Naive B cell (primary cell): Measurements from ENCODE around the gene KRTAP4-9. TPM values are rescaled to one million over a fixed set of nuclear protein-coding genes. Genes with fewer than 3 reads are reported as not detected.
"Not testable (repeated sequence)": the region's sequence is repeated elsewhere in the genome, so short reads cannot be mapped to it uniquely, and the experiment has no call there.

Experiments
- ATAC-seq, 2 donors: fragments of 150-1000 bp; cut with Tn5 transposase; 2 replicates each; pipeline ENCODE4 v1.10.0; 2021; ENCODE audit warnings: low read depth in 2 of 2, mild to moderate bottlenecking in 2 of 2, moderate library complexity in 2 of 2
- DNase-seq: peaks from one replicate; pipeline ENCODE4 v3.0.0; 2022
- H3K27ac Mint-ChIP-seq, 6 donors: one replicate each; pipeline ENCODE4 v1.8.0; 2020 to 2022; ENCODE audit warnings: mild to moderate bottlenecking in 6 of 6, mixed read lengths in 6 of 6, moderate library complexity in 5 of 6, inconsistent platforms in 2 of 6
- H3K27me3 Mint-ChIP-seq, 3 donors: one replicate each; pipeline ENCODE4 v1.8.0; 2021 to 2022; ENCODE audit warnings: mixed read lengths in 3 of 3, mild to moderate bottlenecking in 1 of 3
- H3K36me3 Mint-ChIP-seq, 2 donors: one replicate each; pipeline ENCODE4 v1.8.0; 2020 to 2022; ENCODE audit warnings: mixed read lengths in 2 of 2, inconsistent platforms in 1 of 2, mild to moderate bottlenecking in 1 of 2
- H3K4me1 Mint-ChIP-seq, 3 donors: one replicate each; pipeline ENCODE4 v1.8.0; 2020 to 2022; ENCODE audit warnings: mixed read lengths in 3 of 3, inconsistent platforms in 1 of 3, mild to moderate bottlenecking in 1 of 3, moderate library complexity in 1 of 3
- H3K4me3 Mint-ChIP-seq, 8 donors: one replicate each; pipeline ENCODE4 v1.8.0; 2020 to 2022; ENCODE audit warnings: mild to moderate bottlenecking in 8 of 8, mixed read lengths in 8 of 8, moderate library complexity in 8 of 8, inconsistent platforms in 2 of 8
- H3K9me3 Mint-ChIP-seq, 7 donors: one replicate each; pipeline ENCODE4 v1.8.0; 2020 to 2022; ENCODE audit warnings: mixed read lengths in 7 of 7, mild to moderate bottlenecking in 5 of 7, inconsistent platforms in 2 of 7, moderate library complexity in 1 of 7
- polyA plus RNA-seq, 6 donors: library from polyadenylated mRNA; unstranded; fragments of 300-500 nt; fragmentation: Illumina TruSeq; gene quantifications; one replicate each; pipeline ENCODE4 v1.2.3, GENCODE V29; 2021; ENCODE audit warnings: low read depth in 6 of 6

The KRTAP4-9 gene
- polyA plus RNA-seq, 6 donors from 2014 or later = not detected

DNA sequence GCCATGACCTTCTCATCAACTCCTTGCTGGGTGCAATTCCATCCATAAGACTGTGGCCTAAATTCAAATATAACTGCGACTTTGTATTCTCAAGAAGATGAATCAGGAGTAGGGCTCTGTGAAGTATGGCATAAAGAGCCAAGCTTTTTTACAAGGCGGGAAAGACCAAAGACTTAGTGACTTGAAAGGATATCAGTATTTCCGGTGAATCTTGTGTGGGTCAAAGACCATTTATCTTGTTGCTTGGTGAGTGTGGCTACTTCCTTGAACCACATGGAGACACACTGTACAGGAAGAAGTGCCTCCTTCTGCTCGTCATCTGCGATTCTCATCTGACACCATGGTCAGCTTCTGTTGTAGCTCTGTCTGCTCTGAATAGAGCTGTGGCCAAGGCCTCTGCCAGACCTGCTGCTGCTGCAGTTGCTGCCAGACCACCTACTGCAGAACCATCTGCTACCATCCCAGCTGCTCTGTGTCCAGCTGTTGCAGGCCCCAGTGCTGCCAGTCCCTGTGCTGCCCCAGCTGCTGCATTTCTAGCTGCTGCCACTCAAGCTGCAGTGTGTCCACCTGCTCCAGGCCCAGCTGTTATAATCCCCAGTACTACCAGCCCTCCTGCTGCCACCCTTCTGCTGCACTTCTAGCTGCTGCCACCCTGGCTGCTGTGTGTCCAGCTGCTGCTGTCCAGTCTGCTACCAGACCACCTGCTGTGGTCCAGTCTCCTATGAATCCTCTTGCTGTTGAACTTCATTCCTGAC is 33.4 kb upstream of the KRTAP4-9 start:
- Mint-ChIP-seq H3K4me3 (no peak overlapping the region), H3K27ac (peak overlapping the region in 1 of 6 donors; percentile 94), H3K27me3 (peaks cover 6 to 26% (median 11%) of the 10 kb centered on the region in 3 donors), H3K9me3 (peaks cover 0 to 5% (median 0%) of the 10 kb centered on the region in 7 donors), H3K4me1 (peaks cover 0 to 4% (median 2%) of the 10 kb centered on the region in 3 donors), H3K36me3 (peaks cover 0 to 6% of the 10 kb centered on the region in 2 donors)
- ATAC-seq (no peak), DNase-seq (no peak)

DNA sequence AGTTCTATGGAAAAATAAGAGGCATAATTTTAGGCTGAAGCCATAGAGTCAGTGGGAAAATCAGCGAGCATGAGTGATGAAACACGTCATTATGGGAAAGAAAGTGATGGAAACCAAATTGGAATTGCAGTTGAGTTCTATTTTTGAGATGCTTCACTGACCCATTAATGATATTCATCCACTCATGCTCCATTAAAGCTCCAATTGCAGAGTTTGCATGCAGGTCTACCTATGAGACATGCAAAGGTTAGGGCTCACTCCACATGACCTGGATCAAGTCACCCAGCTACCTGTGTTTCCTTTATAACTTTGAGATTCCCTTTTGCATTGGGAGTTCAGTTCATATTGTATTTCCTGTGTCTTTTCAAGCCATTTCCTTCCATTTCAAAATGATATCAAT is 31.5 kb upstream of the KRTAP4-9 start:
- peaks cover 12 to 30% (median 17%) of the 10 kb centered on the region in 3 donors for H3K27me3 Mint-ChIP-seq
- no peak for DNase-seq
- no peak for ATAC-seq
- peaks cover 0 to 8% (median 0%) of the 10 kb centered on the region in 7 donors for H3K9me3 Mint-ChIP-seq
- H3K4me1 Mint-ChIP-seq = peaks cover 0 to 7% (median 2%) of the 10 kb centered on the region in 3 donors
- no peak overlapping the region for H3K4me3 Mint-ChIP-seq
- H3K36me3 Mint-ChIP-seq = peaks cover 0 to 9% of the 10 kb centered on the region in 2 donors
- no peak overlapping the region for H3K27ac Mint-ChIP-seq

DNA sequence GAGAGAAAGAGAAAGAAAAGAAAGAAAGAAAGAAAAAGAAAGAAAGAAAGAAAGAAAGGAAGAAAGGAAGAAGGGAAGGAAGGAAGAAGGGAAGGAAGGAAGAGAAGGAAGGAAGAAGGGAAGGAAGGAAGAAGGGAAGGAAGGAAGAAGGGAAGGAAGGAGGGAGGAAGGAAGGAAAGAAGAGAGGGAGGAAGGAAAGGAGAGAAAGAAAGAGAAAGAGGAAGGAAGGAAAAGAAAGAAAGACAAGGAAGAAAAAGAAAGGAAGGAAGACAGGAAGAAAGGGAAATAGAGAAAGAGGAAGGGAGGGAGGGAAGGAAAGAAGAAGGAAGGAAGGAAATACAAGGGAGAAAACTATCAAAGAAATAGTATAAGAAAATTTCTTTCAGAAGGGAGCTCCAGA is 28.4 kb upstream of the KRTAP4-9 start:
- Mint-ChIP-seq H3K36me3 (peaks cover 0 to 9% of the 10 kb centered on the region in 2 donors), H3K27ac (peak overlapping the region in 1 of 6 donors; percentile 20), H3K4me3 (no peak overlapping the region), H3K27me3 (peaks cover 17 to 38% (median 20%) of the 10 kb centered on the region in 3 donors), H3K4me1 (peaks cover 0 to 7% (median 2%) of the 10 kb centered on the region in 3 donors), H3K9me3 (peaks cover 0 to 8% (median 0%) of the 10 kb centered on the region in 7 donors)
- ATAC-seq (no peak), DNase-seq (no peak)

DNA sequence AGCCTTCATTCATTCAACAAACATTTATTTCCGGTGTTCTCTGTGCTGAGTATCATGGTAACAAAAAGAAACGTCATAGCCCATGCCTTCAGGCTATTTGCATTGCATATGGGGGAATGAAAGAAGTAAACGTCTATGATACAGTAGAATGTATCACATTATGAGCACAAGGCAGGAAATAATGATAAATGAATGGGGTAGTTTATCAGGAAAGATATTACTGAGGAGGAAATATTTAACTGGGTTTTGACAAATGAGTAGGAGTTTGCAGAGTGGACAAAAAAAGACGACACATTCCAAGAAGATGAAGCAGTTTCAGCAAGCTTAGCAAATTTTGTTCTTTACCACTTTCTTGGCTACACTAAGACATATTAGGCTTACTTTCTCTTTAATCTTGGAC is 22.6 kb upstream of the KRTAP4-9 start:
- Mint-ChIP-seq H3K27ac (no peak overlapping the region), H3K9me3 (no peaks in the 10 kb centered on the region), H3K36me3 (no peaks in the 10 kb centered on the region), H3K4me1 (no peaks in the 10 kb centered on the region), H3K27me3 (peaks cover 9 to 26% (median 15%) of the 10 kb centered on the region in 3 donors), H3K4me3 (no peak overlapping the region)
- DNase-seq (no peak), ATAC-seq (no peak)

DNA sequence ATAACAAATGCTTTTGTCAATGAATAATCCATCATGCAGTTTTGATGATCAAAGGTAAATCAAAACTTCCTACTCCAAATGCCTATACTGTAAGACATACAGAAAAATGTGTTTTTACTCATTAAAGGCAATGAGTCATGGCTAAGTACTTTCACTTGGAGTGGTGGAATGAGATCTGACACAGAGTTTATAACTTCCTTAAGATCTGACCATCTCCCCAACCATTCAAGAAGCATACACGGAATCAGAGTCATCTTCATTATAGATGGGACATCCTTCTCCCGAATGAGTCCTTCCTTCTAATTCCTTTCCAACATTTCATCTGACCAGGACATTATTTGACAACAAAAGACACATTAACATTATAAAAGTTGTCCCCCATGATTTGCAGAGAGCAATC is 21.8 kb upstream of the KRTAP4-9 start:
- DNase-seq, H3K27ac Mint-ChIP-seq, H3K9me3 Mint-ChIP-seq, ATAC-seq, H3K4me1 Mint-ChIP-seq, H3K4me3 Mint-ChIP-seq, H3K36me3 Mint-ChIP-seq: not testable (repeated sequence)
- H3K27me3 Mint-ChIP-seq = peaks cover 8 to 22% (median 15%) of the 10 kb centered on the region in 3 donors

DNA sequence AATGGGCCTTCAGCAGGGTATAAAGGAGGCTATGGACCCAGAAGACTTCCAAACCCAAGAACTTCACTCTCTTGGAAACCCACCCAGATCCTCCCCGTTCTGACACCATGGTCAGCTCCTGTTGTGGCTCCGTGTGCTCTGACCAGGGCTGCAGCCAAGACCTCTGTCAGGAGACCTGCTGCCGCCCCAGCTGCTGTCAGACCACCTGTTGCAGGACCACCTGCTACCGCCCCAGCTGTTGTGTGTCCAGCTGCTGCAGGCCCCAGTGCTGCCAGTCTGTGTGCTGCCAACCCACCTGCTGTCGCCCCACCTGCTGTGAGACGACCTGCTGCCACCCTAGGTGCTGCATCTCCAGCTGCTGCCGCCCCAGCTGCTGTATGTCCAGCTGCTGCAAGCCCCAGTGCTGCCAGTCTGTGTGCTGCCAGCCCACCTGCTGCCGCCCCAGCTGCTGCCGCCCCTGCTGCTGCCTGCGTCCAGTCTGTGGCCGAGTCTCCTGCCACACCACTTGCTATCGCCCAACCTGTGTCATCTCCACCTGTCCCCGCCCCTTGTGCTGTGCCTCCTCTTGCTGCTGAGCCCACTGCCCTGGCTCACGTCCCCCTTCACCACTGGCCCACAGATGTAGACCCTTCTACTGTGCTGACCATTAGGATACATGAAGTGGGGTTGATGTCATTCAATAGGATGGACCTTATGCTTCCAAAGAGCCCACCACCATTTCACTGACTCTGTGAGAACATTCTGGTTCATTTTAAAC is 20.9 kb upstream of the KRTAP4-9 start, which contains the start of gene KRTAP4-7:
KRTAP4-7 (plus strand) TSS at position 51 of the 757 bp plus-strand sequence; CDS start at position 108, 57 bp downstream.
- DNase-seq, H3K4me1 Mint-ChIP-seq, H3K9me3 Mint-ChIP-seq, H3K36me3 Mint-ChIP-seq, H3K27ac Mint-ChIP-seq, ATAC-seq: not testable (repeated sequence)
- Mint-ChIP-seq H3K4me3 (peak within 1 kb of the TSS in 1 of 8 donors; percentile 78), H3K27me3 (peaks cover 8 to 15% (median 14%) of the 10 kb centered on the region in 3 donors)

DNA sequence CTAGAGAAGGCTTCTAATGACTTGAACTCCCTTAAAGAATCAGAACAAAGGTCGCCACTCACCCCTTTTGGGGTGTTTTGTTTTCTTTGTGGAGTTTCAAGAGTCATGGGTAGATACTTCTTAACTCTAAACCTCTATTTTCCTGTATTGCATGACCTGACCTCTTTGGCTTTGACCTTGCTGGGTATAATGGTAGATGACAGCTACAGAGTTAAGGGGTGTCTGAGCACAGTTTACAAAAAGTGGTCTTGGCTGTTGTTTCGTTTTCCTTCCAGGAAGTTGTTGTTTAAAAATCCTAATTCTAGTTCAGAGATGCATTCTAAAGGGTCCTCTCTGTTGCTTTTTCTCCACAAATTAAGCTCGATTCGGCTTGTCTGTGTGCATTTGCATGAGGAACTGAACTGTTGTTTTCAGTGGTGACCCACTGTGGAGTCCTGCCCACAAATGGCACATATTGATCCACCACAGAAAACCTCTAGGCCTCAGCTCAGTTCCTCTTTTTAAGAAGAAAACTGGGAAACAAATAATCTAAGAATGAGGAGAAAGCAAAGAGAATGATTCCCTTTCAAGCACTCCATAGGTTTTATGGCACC is 16.3 kb upstream of the KRTAP4-9 start:
- peak; percentile 46 to 75 for ATAC-seq
- H3K9me3 Mint-ChIP-seq, H3K27ac Mint-ChIP-seq, H3K27me3 Mint-ChIP-seq, H3K4me1 Mint-ChIP-seq, DNase-seq, H3K36me3 Mint-ChIP-seq, H3K4me3 Mint-ChIP-seq: not testable (repeated sequence)

DNA sequence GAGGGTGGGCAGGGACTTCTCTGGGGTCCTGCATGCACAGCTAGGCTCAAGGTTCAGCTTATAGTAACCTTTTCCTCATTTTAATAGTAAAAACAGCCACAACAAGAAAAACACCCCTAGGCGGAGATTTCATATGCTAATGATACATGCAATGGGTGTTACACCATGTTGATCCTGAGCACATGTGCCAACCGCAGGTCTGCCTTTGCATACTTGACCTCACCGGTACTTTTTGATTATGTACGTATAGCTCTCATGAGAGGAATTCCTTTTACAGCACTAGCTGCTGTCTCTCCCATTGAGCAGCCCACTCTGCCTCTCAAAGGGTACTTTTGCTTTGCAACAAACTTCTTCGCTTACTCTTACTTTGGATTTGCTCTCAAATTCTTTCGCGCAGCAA is 9.1 kb upstream of the KRTAP4-9 start:
- Mint-ChIP-seq H3K4me3 (no peak overlapping the region), H3K9me3 (peaks cover 0 to 10% (median 6%) of the 10 kb centered on the region in 7 donors), H3K27ac (peak overlapping the region in 3 of 6 donors; percentile 49 to 85 (median 49)), H3K4me1 (peaks cover 13 to 23% (median 16%) of the 10 kb centered on the region in 3 donors), H3K27me3 (peaks cover 0 to 10% (median 10%) of the 10 kb centered on the region in 3 donors), H3K36me3 (no peaks in the 10 kb centered on the region)
- ATAC-seq = no peak
- no peak for DNase-seq

DNA sequence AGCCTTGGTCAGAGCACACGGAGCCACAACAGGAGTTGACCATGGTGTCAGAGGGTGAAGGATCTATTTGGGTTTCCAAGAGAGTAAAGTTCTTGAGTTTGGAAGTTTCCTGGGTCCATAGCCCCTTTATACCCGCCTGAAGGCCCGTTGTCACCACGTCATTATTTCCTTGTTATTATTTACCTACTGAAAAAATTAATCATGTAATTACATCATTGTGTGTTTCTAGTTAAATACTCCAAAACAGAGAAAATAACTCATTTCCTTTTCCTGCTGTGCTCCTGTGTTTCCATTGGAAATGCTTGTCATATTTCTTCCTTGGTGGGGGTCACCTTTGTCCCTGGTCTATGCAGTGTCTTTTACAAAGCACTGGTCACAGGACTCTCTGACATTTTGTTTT is 7.1 kb upstream of the KRTAP4-9 start, which contains the start of gene KRTAP4-8:
KRTAP4-8 (minus strand) TSS at position 101 of the 400 bp plus-strand sequence; CDS start at position 43, 58 bp downstream.
- peaks cover 0 to 6% (median 1%) of the 10 kb centered on the region in 7 donors for H3K9me3 Mint-ChIP-seq
- no peak for DNase-seq
- no peak within 1 kb of the TSS for H3K4me3 Mint-ChIP-seq
- no peaks in the 10 kb centered on the region for H3K36me3 Mint-ChIP-seq
- no peak for ATAC-seq
- peaks cover 0 to 10% (median 10%) of the 10 kb centered on the region in 3 donors for H3K27me3 Mint-ChIP-seq
- peaks cover 19 to 36% (median 24%) of the 10 kb centered on the region in 3 donors for H3K4me1 Mint-ChIP-seq
- peak within 1 kb of the TSS in 3 of 6 donors; percentile 16 to 56 (median 54) for H3K27ac Mint-ChIP-seq

DNA sequence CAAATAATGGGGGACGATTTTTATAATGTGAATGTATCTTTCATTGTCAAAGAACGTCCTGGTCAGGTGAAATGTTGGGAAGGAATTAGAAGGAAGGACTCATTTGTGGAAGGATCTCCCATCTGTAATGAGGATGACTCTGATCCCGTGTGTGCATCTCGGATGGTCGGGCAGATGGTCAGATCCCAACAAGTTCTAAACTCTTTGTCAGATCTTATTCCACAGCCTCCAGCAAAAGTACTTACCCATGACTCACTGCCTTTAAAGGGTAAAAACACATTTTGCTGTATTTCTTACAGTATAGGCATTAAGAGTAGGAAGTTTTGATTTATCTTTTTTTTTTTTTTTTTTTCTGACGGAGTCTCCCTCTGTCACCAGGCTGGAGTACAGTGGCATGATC is 6.7 kb upstream of the KRTAP4-9 start:
- DNase-seq (no peak), ATAC-seq (no peak)
- Mint-ChIP-seq H3K36me3 (no peaks in the 10 kb centered on the region), H3K9me3 (peaks cover 0 to 2% (median 0%) of the 10 kb centered on the region in 7 donors), H3K27ac (peak overlapping the region in 1 of 6 donors; percentile 54), H3K4me1 (peaks cover 19 to 36% (median 24%) of the 10 kb centered on the region in 3 donors), H3K27me3 (peaks cover 0 to 10% (median 10%) of the 10 kb centered on the region in 3 donors), H3K4me3 (no peak overlapping the region)

DNA sequence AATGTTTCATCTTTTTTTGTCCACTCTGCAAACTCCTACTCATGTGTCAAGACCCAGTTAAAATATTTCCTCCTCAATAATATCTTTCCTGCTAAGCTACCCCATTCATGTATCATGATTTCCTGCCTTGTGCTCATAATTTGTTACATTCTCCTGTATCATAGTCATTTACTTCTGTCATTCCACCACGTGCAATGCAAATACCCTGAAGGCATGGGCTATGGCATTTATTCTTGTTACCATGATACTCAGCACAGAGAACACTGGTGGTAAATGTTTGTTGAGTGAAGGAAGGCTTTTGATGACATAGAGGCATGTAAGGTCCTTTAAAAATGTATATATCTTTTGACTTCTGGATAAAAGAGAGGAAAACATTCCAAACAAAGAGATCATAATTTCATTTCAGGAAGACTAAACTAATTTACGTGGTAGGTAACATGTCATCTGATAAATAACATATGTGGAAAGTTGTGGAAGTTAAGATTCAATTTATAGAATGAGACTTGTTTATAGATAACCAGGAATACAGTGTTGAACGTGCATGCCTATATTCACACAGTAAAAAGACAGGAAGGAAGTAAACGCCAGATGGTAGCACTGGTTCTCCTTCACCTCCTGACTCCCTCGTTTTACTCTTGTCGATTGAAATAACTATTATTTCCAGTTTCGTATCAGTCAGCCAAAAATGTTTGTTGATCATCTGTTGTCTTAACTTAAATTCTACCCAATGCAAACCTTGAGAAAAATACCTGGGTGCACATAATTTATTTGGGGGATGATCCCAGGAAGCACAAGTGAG is 5.3 kb upstream of the KRTAP4-9 start:
- H3K27me3 Mint-ChIP-seq, DNase-seq, H3K36me3 Mint-ChIP-seq, H3K9me3 Mint-ChIP-seq: not testable (repeated sequence)
- peak; percentile 93 to 98 for ATAC-seq
- Mint-ChIP-seq H3K4me1 (peaks cover 19 to 36% (median 24%) of the 10 kb centered on the region in 3 donors), H3K27ac (peak overlapping the region; percentile 15 to 91 (median 74)), H3K4me3 (peak overlapping the region in 5 of 8 donors; percentile 48 to 82 (median 70))

DNA sequence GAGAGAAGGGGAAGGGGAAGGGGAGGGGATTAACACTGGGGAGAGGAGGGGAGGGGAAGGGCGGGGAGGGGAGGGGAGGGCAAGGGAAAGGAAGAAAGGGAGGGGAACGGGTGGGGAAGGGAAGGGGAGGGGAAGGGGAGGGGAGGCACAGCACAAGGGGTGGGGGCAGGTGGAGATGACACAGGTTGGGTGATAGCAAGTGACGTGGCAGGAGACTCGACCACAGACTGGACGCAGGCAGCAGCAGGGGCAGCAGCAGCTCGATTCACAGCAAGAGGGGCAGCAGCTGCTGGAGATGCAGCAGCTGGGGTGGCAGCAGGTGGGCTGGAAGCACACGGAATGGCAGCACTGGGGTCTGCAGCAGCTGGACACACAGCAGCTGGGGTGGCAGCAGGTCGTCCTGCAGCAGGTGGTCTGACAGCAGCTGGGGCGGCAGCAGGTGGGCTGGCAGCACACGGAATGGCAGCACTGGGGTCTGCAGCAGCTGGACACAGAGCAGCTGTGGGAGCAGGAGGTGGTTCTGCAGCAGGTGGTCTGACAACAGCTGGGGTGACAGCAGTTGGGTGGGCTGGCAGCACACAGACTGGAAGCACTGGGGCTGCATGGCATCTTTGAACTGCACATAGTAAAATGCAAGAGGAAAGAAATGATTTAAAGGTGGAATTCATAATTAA is 3.5 kb upstream of the KRTAP4-9 start, which contains the start of gene KRTAP4-16:
KRTAP4-16 (minus strand) TSS at position 624 of the 674 bp plus-strand sequence; CDS start at position 624, 0 bp downstream.
- ATAC-seq = no peak
- no peaks in the 10 kb centered on the region for H3K36me3 Mint-ChIP-seq
- H3K4me1 Mint-ChIP-seq = peaks cover 19 to 41% (median 25%) of the 10 kb centered on the region in 3 donors
- peak within 1 kb of the TSS in 4 of 6 donors; percentile 57 to 81 (median 72) for H3K27ac Mint-ChIP-seq
- no peak for DNase-seq
- H3K9me3 Mint-ChIP-seq = no peaks in the 10 kb centered on the region
- H3K4me3 Mint-ChIP-seq = peak within 1 kb of the TSS in 3 of 8 donors; percentile 35 to 67 (median 47)
- peaks cover 0 to 10% (median 9%) of the 10 kb centered on the region in 3 donors for H3K27me3 Mint-ChIP-seq
